GM12875 (cell line): Measurements from ENCODE around the gene FBXL13.

ENCODE experiments used
- H3K4me3 ChIP-seq: one replicate; pipeline ENCODE4 v1.5.1; 2011; ENCODE audit warnings: low read depth, low read length, control low read depth
- CTCF ChIP-seq: IDR thresholded peaks from 2 replicates; pipeline ENCODE4 v1.5.1; 2011; ENCODE audit warnings: low read depth, mild to moderate bottlenecking, control low read depth, inconsistent platforms, low read length, moderate library complexity, borderline replicate concordance; ENCODE audit not compliant: insufficient read depth

The FBXL13 gene

GRCh38 chr7:102873470-102874165, 201.0 kb downstream of the FBXL13 start:
- TF ChIP-seq CTCF = no peak

GRCh38 chr7:102872460-102872859, 202.1 kb downstream of the FBXL13 start:
- H3K4me3 ChIP-seq = no peak overlapping the region
- TF ChIP-seq CTCF = no peak

More at GRCh38 chr7:102873470-102874165, 201.0 kb downstream of the FBXL13 start:
- H3K4me3 ChIP-seq = no peak overlapping the region

- TF ChIP-seq CTCF = no peak
- H3K4me3 ChIP-seq = no peak overlapping the region
Observed at GRCh38 chr7:102869195-102869594, 205.4 kb downstream of the FBXL13 start.

GRCh38 chr7:102866535-102867215, 207.9 kb downstream of the FBXL13 start:
- no peak for TF ChIP-seq CTCF
- no peak overlapping the region for H3K4me3 ChIP-seq

- TF ChIP-seq CTCF = no peak
- H3K4me3 ChIP-seq = no peak overlapping the region
Observed at GRCh38 chr7:102864958-102865357, 209.6 kb downstream of the FBXL13 start.

- TF ChIP-seq CTCF = no peak
- H3K4me3 ChIP-seq = no peak overlapping the region
Observed at GRCh38 chr7:102860351-102860811, 214.2 kb downstream of the FBXL13 start.

- H3K4me3 ChIP-seq = no peak overlapping the region
- TF ChIP-seq CTCF = no peak
Observed at GRCh38 chr7:102859799-102860125, 214.8 kb downstream of the FBXL13 start.
